ENCODE results near the gene CENPB. TPM values are rescaled to one million over a fixed set of nuclear protein-coding genes. Genes with fewer than 3 reads are reported as not detected.
A peak's percentile ranks its signal among the peaks of the same experiment; 100 is the strongest.

CENPB gene
- total and polyA plus RNA-seq, 12 donors = 52.3 to 95.7 (median 67.7) TPM

DNA sequence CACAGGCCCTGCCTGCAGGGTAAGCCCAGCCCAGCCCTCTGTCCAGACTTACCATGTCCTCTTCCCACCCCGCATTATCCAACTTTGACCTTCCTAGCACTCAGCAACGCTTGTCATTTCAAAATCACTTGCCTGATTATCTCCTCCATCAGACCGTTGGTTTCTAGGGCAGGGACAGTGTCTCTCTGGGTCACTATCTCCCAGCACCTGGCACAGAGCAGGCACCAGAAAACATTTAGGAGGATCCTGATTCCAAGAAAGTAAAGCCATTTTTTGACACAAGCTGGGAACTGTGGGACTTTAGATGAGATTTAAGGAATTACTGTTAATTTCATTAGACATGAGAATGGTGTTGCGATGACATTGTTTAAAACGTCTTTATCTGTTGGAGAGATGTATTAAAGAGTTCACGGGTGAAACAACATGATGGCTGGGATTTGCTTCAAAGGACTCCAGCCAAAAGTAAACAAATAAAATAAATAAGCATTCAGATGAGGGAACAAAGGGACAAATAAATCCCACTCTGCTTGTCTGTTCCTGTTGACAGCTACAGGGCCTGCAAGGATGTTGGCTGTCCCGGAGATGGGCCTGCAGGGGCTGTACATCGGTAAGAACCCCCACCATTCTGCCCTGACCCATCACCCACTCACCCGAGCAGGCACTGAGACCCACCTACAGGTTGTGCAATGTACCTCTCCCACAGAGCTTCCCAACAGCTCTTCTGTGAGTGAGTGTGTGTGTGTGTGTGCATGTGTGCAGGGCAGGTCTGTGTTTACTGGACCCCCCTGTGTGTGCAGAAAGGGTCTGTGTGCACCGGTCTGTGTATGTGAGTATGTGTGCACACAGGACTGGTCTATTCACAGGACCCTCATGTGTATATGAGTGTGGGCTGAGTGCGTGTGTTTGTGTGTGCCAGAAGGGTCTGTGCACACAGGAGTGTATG lies 48.2 kb downstream of the CENPB start:
- Histone ChIP-seq H3K4me3 (peak overlapping the region in 3 of 10 donors; percentile 9 to 27 (median 11)), H3K27me3 (peaks cover 0 to 3% (median 0%) of the 10 kb centered on the region in 7 donors), H3K9me3 (no peaks in the 10 kb centered on the region), H3K36me3 (peaks cover 0 to 36% (median 0%) of the 10 kb centered on the region in 9 donors), H3K4me1 (peaks cover 9 to 83% (median 48%) of the 10 kb centered on the region in 9 donors), H3K27ac (peak overlapping the region in 7 of 10 donors; percentile 29 to 95 (median 53))
- 55 to 63% methylated on average over 11 of the region's 11 CpGs for WGBS, 2 donors
- ATAC-seq (peak in 1 of 8 donors; percentile 4), DNase-seq (no peak)
- TF ChIP-seq, protein P1, sequence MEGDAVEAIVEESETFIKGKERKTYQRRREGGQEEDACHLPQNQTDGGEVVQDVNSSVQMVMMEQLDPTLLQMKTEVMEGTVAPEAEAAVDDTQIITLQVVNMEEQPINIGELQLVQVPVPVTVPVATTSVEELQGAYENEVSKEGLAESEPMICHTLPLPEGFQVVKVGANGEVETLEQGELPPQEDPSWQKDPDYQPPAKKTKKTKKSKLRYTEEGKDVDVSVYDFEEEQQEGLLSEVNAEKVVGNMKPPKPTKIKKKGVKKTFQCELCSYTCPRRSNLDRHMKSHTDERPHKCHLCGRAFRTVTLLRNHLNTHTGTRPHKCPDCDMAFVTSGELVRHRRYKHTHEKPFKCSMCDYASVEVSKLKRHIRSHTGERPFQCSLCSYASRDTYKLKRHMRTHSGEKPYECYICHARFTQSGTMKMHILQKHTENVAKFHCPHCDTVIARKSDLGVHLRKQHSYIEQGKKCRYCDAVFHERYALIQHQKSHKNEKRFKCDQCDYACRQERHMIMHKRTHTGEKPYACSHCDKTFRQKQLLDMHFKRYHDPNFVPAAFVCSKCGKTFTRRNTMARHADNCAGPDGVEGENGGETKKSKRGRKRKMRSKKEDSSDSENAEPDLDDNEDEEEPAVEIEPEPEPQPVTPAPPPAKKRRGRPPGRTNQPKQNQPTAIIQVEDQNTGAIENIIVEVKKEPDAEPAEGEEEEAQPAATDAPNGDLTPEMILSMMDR (IDR thresholded peaks at IDR 0.05) = no peak
- intact Hi-C loops (cut with DNase I) = no loop called here

DNA sequence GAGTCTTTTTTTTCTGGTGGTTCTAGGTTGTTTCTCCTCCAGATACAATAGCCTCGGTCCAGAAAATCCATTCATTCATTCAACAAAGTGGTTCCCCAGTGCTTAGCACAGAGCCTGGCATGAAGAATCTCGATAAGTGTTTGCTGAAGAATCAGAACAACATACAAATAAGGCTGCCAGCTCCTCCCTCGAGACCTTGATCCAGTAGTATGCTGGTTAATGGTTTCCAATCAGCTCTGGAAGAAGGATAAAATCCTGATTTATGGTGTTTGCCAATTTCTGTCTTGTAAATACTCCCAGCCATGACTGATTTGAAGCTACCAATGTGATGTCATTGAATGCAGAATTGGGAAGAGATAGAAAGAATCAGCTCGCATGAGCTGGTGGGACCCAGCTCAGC lies 50.8 kb downstream of the CENPB start:
- Histone ChIP-seq H3K36me3 (peaks cover 0 to 12% (median 0%) of the 10 kb centered on the region in 9 donors), H3K4me3 (no peak overlapping the region), H3K9me3 (no peaks in the 10 kb centered on the region), H3K27ac (peak overlapping the region in 3 of 10 donors; percentile 27 to 95 (median 94)), H3K4me1 (peaks cover 12 to 89% (median 59%) of the 10 kb centered on the region in 9 donors), H3K27me3 (peaks cover 0 to 27% (median 6%) of the 10 kb centered on the region in 7 donors)
- WGBS, 2 donors = 89 to 92% methylated on average over 4 of the region's 4 CpGs
- ATAC-seq (no peak), DNase-seq (no peak)
- TF ChIP-seq, protein P1 (IDR thresholded peaks at IDR 0.05) = no peak
- intact Hi-C loops (cut with DNase I) = no loop called here

DNA sequence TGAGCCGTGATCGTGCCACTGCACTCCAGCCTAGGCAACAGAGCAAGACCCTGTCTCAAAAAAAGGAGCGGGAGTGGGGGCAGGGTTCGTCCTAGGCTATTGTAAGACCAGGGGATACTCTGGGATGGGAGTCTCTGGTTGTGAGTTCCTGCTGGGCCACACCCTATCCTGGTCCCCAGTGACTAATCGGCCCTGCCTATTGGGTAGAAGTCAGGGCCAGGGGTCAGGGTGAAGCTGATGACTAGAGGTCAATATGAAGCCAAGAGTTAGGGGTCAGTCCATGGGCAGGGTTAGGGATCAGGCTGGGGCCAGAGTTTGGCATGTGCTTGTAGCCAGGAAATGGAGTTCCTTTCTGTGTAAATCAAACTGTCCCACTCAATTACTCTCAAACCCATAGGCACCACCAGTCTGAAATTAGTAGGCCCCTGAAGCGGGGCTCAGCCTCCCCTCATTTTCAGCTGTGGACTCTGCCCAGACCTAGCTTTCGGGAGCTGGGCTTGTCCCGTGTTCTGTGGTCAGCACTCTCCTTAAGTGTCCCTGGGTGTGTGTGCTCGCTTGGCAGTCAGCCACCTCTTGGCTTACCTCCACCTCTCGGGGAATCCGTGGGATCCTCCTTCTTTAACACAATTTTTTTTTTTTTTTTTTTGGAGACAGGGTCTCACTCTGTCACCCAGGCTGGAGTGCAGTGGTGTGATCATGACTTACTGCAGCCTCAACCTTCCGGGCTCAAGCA lies 52.3 kb downstream of the CENPB start:
- intact Hi-C loops (cut with DNase I) = no loop called here
- Histone ChIP-seq H3K27me3 (peaks cover 0 to 28% (median 6%) of the 10 kb centered on the region in 7 donors), H3K4me1 (peaks cover 7 to 90% (median 56%) of the 10 kb centered on the region in 9 donors), H3K9me3 (no peaks in the 10 kb centered on the region), H3K36me3 (peaks cover 0 to 10% (median 0%) of the 10 kb centered on the region in 9 donors), H3K27ac (peak overlapping the region; percentile 82 to 96 (median 93)), H3K4me3 (peak overlapping the region in 9 of 10 donors; percentile 57 to 77 (median 65))
- TF ChIP-seq, protein P1 (IDR thresholded peaks at IDR 0.05) = no peak
- peak in 1 of 2 donors; percentile 47 for DNase-seq
- ATAC-seq = peak; percentile 15 to 82 (median 69)
- WGBS, 2 donors = 51 to 53% methylated on average over 12 of the region's 12 CpGs

Other genes with a start within 250 kb of the CENPB start
- gene GFRA4, start 123.3 kb downstream of the CENPB start, total RNA-seq = not detected
- gene GFRA4, start 123.3 kb downstream of the CENPB start, polyA plus RNA-seq = not detected
- 10 to 100 TPM in 2 of 10 donors, 1 to 10 TPM in 8; 1.6 to 13.2 (median 3.3) TPM for gene ADAM33, start 104.7 kb downstream of the CENPB start, total RNA-seq
- 10 to 100 TPM in 1 of 2 donors, 1 to 10 TPM in 1; 5.6 to 71.8 TPM for gene ADAM33, start 104.7 kb downstream of the CENPB start, polyA plus RNA-seq
- 10 to 100 TPM in 2 of 10 donors, 1 to 10 TPM in 8; 1.3 to 22.4 (median 2.8) TPM for gene SIGLEC1, start 74.1 kb downstream of the CENPB start, total RNA-seq
- 10 to 100 TPM in 1 of 2 donors, 1 to 10 TPM in 1; 1.8 to 13.0 TPM for gene SIGLEC1, start 74.1 kb downstream of the CENPB start, polyA plus RNA-seq
- 10 to 100 TPM in 7 of 10 donors, 1 to 10 TPM in 3; 8.4 to 26.5 (median 11.2) TPM for gene HSPA12B, start 54.1 kb downstream of the CENPB start, total RNA-seq
- gene HSPA12B, start 54.1 kb downstream of the CENPB start, polyA plus RNA-seq = 10 to 100 TPM; 19.7 to 21.7 TPM
- gene ADISSP, start 19.0 kb downstream of the CENPB start, total RNA-seq = 10 to 100 TPM in 4 of 10 donors, 1 to 10 TPM in 6; 7.7 to 15.7 (median 9.7) TPM
- gene ADISSP, start 19.0 kb downstream of the CENPB start, polyA plus RNA-seq = 10 to 100 TPM; 14.6 to 21.0 TPM
- gene SPEF1, start 5.3 kb downstream of the CENPB start, total RNA-seq = under 1 TPM in 6 of 10 donors, not detected in 4; 0.16 to 0.47 (median 0.23) TPM
- under 1 TPM; 0.07 to 0.29 TPM for gene SPEF1, start 5.3 kb downstream of the CENPB start, polyA plus RNA-seq
- gene CDC25B, start 9.6 kb upstream of the CENPB start, total RNA-seq = 10 to 100 TPM in 2 of 10 donors, 1 to 10 TPM in 8; 2.8 to 17.3 (median 5.0) TPM
- gene CDC25B, start 9.6 kb upstream of the CENPB start, polyA plus RNA-seq = 10 to 100 TPM; 12.6 to 15.9 TPM
- gene AP5S1, start 33.8 kb upstream of the CENPB start, total RNA-seq = 10 to 100 TPM; 12.0 to 17.5 (median 14.7) TPM
- 1 to 10 TPM; 7.2 to 9.8 TPM for gene AP5S1, start 33.8 kb upstream of the CENPB start, polyA plus RNA-seq
- gene MAVS, start 60.1 kb upstream of the CENPB start, total RNA-seq = 10 to 100 TPM; 36.3 to 48.7 (median 46.1) TPM
- 10 to 100 TPM; 17.5 to 38.6 TPM for gene MAVS, start 60.1 kb upstream of the CENPB start, polyA plus RNA-seq
- 10 to 100 TPM; 12.2 to 25.1 (median 17.2) TPM for gene PANK2, start 102.6 kb upstream of the CENPB start, total RNA-seq
- gene PANK2, start 102.6 kb upstream of the CENPB start, polyA plus RNA-seq = 10 to 100 TPM; 18.8 to 20.1 TPM
- gene RNF24, start 228.8 kb upstream of the CENPB start, total RNA-seq = 10 to 100 TPM in 1 of 10 donors, 1 to 10 TPM in 9; 2.9 to 12.9 (median 5.0) TPM
- gene RNF24, start 228.8 kb upstream of the CENPB start, polyA plus RNA-seq = 1 to 10 TPM; 2.1 to 4.2 TPM

Measured in heart right ventricle (tissue), 16 donors.